HG03108 (cell line): ENCODE measurements around the gene UBR2.
"Not testable (repeated sequence)": the region's sequence is repeated elsewhere in the genome, so short reads cannot be mapped to it uniquely, and the experiment has no call there.

Experiments used
- ATAC-seq: cut with Tn5 transposase; IDR thresholded peaks from one replicate; pipeline ENCODE4 v1.9.1; 2021; ENCODE audit warnings: moderate library complexity; ENCODE audit not compliant: unreplicated experiment

The UBR2 gene

GRCh38 chr6:42552380-42552779 lies 11.4 kb upstream of the UBR2 start:
- ATAC-seq = no peak

GRCh38 chr6:42555477-42556457 lies 8.1 kb upstream of the UBR2 start:
- ATAC-seq = no peak

GRCh38 chr6:42556462-42556861 lies 7.4 kb upstream of the UBR2 start:
- ATAC-seq = no peak

- ATAC-seq = not testable (repeated sequence)
Observed at GRCh38 chr6:42559276-42559675, 4.6 kb upstream of the UBR2 start.

- ATAC-seq = no peak
Observed at GRCh38 chr6:42561986-42562385, 1.8 kb upstream of the UBR2 start.

GRCh38 chr6:42562788-42563405 lies 932 bp upstream of the UBR2 start:
- ATAC-seq = no peak

GRCh38 chr6:42564506-42564825 lies 637 bp downstream of the UBR2 start:
- no peak for ATAC-seq

GRCh38 chr6:42565823-42566613 lies 2.2 kb downstream of the UBR2 start:
- no peak for ATAC-seq

- ATAC-seq = no peak
Observed at GRCh38 chr6:42566614-42567208, 2.9 kb downstream of the UBR2 start.

GRCh38 chr6:42567237-42567636 lies 3.4 kb downstream of the UBR2 start:
- not testable (repeated sequence) for ATAC-seq

GRCh38 chr6:42569102-42570028 lies 5.5 kb downstream of the UBR2 start:
- no peak for ATAC-seq

GRCh38 chr6:42571611-42572342 lies 7.9 kb downstream of the UBR2 start:
- peak; percentile 9 for ATAC-seq

- peak; percentile 89 for ATAC-seq
Observed at GRCh38 chr6:42572523-42572922, 8.7 kb downstream of the UBR2 start.

- not testable (repeated sequence) for ATAC-seq
Observed at GRCh38 chr6:42576538-42576937, 12.7 kb downstream of the UBR2 start.

- no peak for ATAC-seq
Observed at GRCh38 chr6:42598300-42598699, 34.5 kb downstream of the UBR2 start.

GRCh38 chr6:42599558-42599957 lies 35.7 kb downstream of the UBR2 start:
- ATAC-seq = no peak

GRCh38 chr6:42604150-42604549 lies 40.3 kb downstream of the UBR2 start:
- no peak for ATAC-seq

GRCh38 chr6:42604699-42605098 lies 40.9 kb downstream of the UBR2 start:
- not testable (repeated sequence) for ATAC-seq

- no peak for ATAC-seq
Observed at GRCh38 chr6:42610416-42610815, 46.6 kb downstream of the UBR2 start.
